Glutamatergic neuron (in vitro differentiated cells): ENCODE measurements around the gene CYP27B1. TPM values are rescaled to one million over a fixed set of nuclear protein-coding genes. Genes with fewer than 3 reads are reported as not detected.
A peak's percentile ranks its signal among the peaks of the same experiment; 100 is the strongest.

ENCODE experiments used
- DNase-seq: peaks from one replicate; pipeline ENCODE4 v3.0.0; 2022
- H3K27ac Mint-ChIP-seq: one replicate; pipeline ENCODE4 v1.8.0; 2020; ENCODE audit warnings: mild to moderate bottlenecking, mixed read lengths, inconsistent platforms; ENCODE audit not compliant: unreplicated experiment
- H3K27me3 Mint-ChIP-seq: one replicate; pipeline ENCODE4 v1.8.0; 2020; ENCODE audit warnings: mild to moderate bottlenecking, moderate library complexity, mixed read lengths, inconsistent platforms; ENCODE audit not compliant: unreplicated experiment
- H3K36me3 Mint-ChIP-seq: one replicate; pipeline ENCODE4 v1.8.0; 2020; ENCODE audit warnings: mild to moderate bottlenecking, mixed read lengths, inconsistent platforms; ENCODE audit not compliant: unreplicated experiment
- H3K4me1 Mint-ChIP-seq: one replicate; pipeline ENCODE4 v1.8.0; 2020; ENCODE audit warnings: mild to moderate bottlenecking, low read depth, mixed read lengths, inconsistent platforms; ENCODE audit not compliant: unreplicated experiment
- H3K4me3 Mint-ChIP-seq: one replicate; pipeline ENCODE4 v1.8.0; 2020; ENCODE audit warnings: mild to moderate bottlenecking, mixed read lengths, inconsistent platforms; ENCODE audit not compliant: unreplicated experiment
- H3K9me3 Mint-ChIP-seq: one replicate; pipeline ENCODE4 v1.8.0; 2020; ENCODE audit warnings: mild to moderate bottlenecking, moderate library complexity, mixed read lengths, inconsistent platforms; ENCODE audit not compliant: unreplicated experiment
- total RNA-seq: library from RNA; stranded (reverse); fragmentation: NEBNext Ultra II Directional; extraction: Animal tissue kit (Norgen Biotek cat#: 25700); gene quantifications from one replicate; pipeline ENCODE4 v1.2.1, GENCODE V29; 2021; ENCODE audit not compliant: unreplicated experiment
- TF ChIP-seq, protein P1 (sequence below): fragments of 200-600 bp; sonication (generic); IDR thresholded peaks from one replicate; pipeline ENCODE4 v1.5.0; 2021; ENCODE audit not compliant: partially characterized antibody, unreplicated experiment

The CYP27B1 gene
- total RNA-seq, 1 donor from 2014 or later = 1.7 TPM

DNA sequence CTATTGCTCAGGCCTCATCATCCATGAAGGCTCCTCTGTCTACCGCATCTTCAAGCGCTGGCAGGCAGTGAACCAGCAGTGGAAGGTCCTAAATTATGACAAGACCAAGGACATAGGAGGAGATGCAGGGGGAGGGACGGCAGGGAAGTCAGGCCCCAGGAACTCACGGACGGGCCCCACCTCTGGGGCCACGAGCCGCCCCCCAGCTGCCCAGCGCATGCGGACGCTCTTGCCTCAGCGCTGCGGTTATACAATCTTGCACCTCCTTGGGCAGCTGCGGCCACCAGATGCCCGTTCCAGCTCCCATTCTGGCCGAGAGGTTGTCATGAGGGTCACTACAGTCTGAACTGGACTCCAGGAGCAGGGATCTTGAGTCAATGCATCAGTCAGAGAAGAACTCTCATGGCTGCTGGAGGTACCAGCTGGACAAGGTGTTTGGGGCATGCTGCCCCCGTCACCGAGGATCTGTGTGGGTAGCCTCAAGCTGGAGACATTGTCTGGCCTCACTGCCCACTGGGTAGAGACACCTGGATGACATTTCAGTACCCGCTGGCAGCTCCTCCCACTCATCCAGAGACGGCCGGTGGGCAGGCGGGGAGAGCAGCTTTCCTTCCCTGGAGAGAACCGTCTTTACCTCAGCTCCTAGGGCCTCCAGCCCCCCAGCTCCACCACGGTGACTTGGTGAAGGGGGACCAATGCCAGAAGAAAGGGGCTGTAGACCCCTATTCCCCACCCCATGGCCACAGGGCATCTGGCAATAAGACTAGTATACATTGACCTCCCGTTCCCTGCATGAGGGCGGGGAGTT is 8.1 kb downstream of the CYP27B1 start:
- H3K4me1 Mint-ChIP-seq = peaks cover 8% of the 10 kb centered on the region
- peaks cover 10% of the 10 kb centered on the region for H3K9me3 Mint-ChIP-seq
- no peak overlapping the region for H3K4me3 Mint-ChIP-seq
- no peak for DNase-seq
- H3K27me3 Mint-ChIP-seq = peaks cover 24% of the 10 kb centered on the region
- H3K36me3 Mint-ChIP-seq = peaks cover 9% of the 10 kb centered on the region
- H3K27ac Mint-ChIP-seq = no peak overlapping the region
- TF ChIP-seq, protein P1, sequence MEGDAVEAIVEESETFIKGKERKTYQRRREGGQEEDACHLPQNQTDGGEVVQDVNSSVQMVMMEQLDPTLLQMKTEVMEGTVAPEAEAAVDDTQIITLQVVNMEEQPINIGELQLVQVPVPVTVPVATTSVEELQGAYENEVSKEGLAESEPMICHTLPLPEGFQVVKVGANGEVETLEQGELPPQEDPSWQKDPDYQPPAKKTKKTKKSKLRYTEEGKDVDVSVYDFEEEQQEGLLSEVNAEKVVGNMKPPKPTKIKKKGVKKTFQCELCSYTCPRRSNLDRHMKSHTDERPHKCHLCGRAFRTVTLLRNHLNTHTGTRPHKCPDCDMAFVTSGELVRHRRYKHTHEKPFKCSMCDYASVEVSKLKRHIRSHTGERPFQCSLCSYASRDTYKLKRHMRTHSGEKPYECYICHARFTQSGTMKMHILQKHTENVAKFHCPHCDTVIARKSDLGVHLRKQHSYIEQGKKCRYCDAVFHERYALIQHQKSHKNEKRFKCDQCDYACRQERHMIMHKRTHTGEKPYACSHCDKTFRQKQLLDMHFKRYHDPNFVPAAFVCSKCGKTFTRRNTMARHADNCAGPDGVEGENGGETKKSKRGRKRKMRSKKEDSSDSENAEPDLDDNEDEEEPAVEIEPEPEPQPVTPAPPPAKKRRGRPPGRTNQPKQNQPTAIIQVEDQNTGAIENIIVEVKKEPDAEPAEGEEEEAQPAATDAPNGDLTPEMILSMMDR = no peak

DNA sequence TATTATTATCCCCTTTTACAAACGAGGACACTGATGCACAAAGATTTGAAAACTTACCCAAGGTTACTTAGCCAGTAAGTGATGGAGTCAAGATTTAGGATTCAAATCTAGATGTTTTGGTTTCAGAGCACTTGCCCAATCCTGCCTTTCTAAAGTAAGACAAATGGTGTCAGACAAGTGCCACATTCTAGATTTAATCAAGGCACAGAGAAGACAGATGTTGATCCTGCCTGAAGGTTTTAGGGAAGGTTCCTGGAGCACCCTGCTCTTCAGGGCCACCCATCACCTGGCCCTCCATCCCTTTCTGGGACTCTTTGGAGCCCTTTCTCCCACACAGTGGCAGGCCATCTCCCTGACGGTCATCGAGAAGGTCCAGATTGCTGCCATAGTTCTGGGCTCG is 9.1 kb downstream of the CYP27B1 start:
- H3K4me1 Mint-ChIP-seq = peaks cover 16% of the 10 kb centered on the region
- DNase-seq = no peak
- H3K27me3 Mint-ChIP-seq = peaks cover 19% of the 10 kb centered on the region
- peaks cover 5% of the 10 kb centered on the region for H3K36me3 Mint-ChIP-seq
- no peak overlapping the region for H3K27ac Mint-ChIP-seq
- TF ChIP-seq, protein P1 = no peak
- peaks cover 15% of the 10 kb centered on the region for H3K9me3 Mint-ChIP-seq
- H3K4me3 Mint-ChIP-seq = no peak overlapping the region

DNA sequence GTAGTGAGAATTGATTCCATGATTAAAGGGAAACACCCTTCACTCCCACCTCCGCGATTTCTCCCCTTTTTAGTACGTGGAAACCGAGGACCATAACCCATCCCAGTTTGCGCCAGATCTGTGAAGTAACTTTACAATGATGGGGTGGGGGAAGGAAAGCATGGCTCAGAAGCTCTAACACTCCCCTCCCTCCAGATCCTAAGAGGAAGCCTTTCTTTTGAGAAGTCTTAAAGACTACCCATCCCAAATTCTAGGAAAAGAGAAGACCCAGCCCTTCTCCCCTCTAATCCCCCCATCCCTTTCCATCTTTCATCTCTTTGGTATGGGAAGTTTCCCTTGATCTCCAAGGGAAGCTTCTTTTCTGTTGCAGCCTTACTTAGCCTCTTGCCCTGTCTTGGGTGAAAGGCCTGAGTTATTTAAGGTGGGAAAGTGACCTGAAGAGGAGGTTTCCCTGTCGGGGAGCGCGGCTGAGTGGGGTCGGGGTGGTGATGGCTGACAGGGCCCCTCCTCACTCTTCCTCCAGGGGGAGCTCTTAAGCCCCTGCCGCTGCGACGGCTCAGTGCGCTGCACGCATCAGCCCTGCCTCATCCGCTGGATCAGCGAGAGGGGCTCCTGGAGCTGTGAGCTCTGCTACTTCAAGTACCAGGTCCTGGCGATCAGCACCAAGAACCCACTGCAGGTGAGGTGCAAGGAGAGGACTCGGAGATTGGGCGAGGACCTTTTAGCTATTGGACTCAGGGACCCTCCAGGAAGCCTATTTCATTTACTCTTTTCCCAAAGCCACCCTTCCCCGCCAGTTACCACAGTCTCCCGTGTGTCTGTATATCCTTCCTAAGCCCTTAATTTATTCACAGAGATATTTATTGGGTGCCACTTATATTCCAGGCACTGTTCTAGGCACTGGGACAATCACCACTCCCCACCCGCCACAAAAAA is 10.2 kb downstream of the CYP27B1 start:
- Mint-ChIP-seq H3K36me3 (peaks cover 5% of the 10 kb centered on the region), H3K9me3 (peaks cover 17% of the 10 kb centered on the region), H3K4me3 (peak overlapping the region; percentile 87), H3K27me3 (peaks cover 16% of the 10 kb centered on the region), H3K4me1 (peaks cover 19% of the 10 kb centered on the region), H3K27ac (peak overlapping the region; percentile 64)
- DNase-seq = peak; percentile 81
- TF ChIP-seq, protein P1 = peak; percentile 78

DNA sequence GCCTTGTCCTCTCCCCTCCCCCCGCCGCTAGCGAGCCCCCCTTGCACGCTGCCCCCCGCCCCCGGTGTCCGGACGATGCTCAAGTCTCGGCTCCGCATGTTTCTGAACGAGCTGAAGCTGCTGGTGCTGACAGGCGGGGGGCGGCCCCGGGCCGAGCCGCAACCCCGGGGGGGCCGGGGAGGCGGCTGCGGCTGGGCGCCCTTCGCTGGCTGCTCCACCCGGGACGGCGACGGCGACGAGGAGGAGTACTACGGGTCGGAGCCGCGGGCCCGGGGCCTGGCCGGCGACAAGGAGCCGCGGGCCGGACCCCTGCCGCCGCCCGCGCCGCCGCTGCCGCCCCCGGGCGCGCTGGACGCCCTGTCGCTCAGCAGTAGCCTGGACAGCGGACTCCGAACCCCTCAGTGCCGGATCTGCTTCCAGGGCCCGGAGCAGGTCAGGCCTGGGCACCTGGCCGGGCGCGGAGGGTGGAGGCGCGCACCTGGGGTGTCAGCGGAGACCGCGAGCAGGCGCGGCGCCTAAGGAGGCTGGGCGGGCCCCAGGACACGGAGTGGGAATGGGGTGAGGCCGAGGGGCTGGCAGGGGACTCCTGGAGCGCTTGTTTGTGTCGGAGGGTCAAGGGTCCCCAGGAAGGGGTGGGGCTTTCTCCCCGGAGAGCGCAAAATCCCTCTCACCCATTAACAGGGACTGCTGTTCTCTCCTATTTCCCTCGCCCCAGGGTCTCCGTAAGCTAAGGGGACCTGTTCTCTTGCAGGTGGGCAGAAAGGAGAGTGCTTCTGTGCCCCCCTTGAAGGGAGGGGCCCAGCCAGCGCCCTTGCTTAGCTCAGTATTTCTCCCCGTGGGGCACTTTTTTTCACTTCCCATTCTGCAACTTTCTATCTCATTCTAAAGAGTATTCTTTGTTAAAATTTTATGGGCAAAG is 11.2 kb downstream of the CYP27B1 start:
- H3K27ac Mint-ChIP-seq = peak overlapping the region; percentile 64
- peaks cover 20% of the 10 kb centered on the region for H3K27me3 Mint-ChIP-seq
- TF ChIP-seq, protein P1 = no peak
- H3K4me1 Mint-ChIP-seq = peaks cover 24% of the 10 kb centered on the region
- peak; percentile 49 for DNase-seq
- peak overlapping the region; percentile 87 for H3K4me3 Mint-ChIP-seq
- peaks cover 22% of the 10 kb centered on the region for H3K9me3 Mint-ChIP-seq
- peaks cover 5% of the 10 kb centered on the region for H3K36me3 Mint-ChIP-seq
